ENCODE measurements around the gene CDK3. TPM values are rescaled to one million over a fixed set of nuclear protein-coding genes. Genes with fewer than 3 reads are reported as not detected.

Gene CDK3
- total RNA-seq, 1 donor from 2014 or later = 7.6 TPM

- peak; percentile 5 for DNase-seq
These were observed 13.7 kb downstream of the CDK3 start for GRCh38 chr17:76014100-76014924.

GRCh38 chr17:76014925-76015261 lies 14.2 kb downstream of the CDK3 start:
- no peak for DNase-seq

GRCh38 chr17:76017481-76018339 lies 17.1 kb downstream of the CDK3 start:
- no peak for DNase-seq

- DNase-seq = no peak
These were observed 17.7 kb downstream of the CDK3 start for GRCh38 chr17:76018340-76018680.

- no peak for DNase-seq
These were observed 18.1 kb downstream of the CDK3 start for GRCh38 chr17:76018801-76019200.

- no peak for DNase-seq
These were observed 19.3 kb downstream of the CDK3 start for GRCh38 chr17:76019833-76020467.

- no peak for DNase-seq
These were observed 21.6 kb downstream of the CDK3 start for GRCh38 chr17:76022285-76022684.

GRCh38 chr17:76022973-76023899 lies 22.6 kb downstream of the CDK3 start:
- DNase-seq = no peak

- no peak for DNase-seq
These were observed 23.2 kb downstream of the CDK3 start for GRCh38 chr17:76023900-76024237.

GRCh38 chr17:76024353-76024752 lies 23.7 kb downstream of the CDK3 start:
- DNase-seq = no peak

- DNase-seq = no peak
These were observed 24.6 kb downstream of the CDK3 start for GRCh38 chr17:76025294-76025693.

- DNase-seq = no peak
These were observed 26.1 kb downstream of the CDK3 start for GRCh38 chr17:76026714-76027158.

GRCh38 chr17:76027159-76027839 lies 26.6 kb downstream of the CDK3 start, which contains the start of gene EVPL:
EVPL (minus strand) TSS chr17:76027306; CDS start chr17:76027198, 108 bp downstream.
- DNase-seq = no peak

GRCh38 chr17:76032073-76032779 lies 31.6 kb downstream of the CDK3 start:
- DNase-seq = no peak

GRCh38 chr17:76032780-76033108 lies 32.1 kb downstream of the CDK3 start:
- no peak for DNase-seq

GRCh38 chr17:76033139-76033538 lies 32.5 kb downstream of the CDK3 start:
- DNase-seq = no peak

GRCh38 chr17:76034428-76035350 lies 34.0 kb downstream of the CDK3 start:
- DNase-seq = no peak

GRCh38 chr17:76036497-76037261 lies 36.0 kb downstream of the CDK3 start:
- DNase-seq = no peak

GRCh38 chr17:76038050-76038449 lies 37.4 kb downstream of the CDK3 start:
- no peak for DNase-seq

Data from skin of body (tissue), 2 donors.